ENCODE measurements around the gene RAB6B. TPM values are rescaled to one million over a fixed set of nuclear protein-coding genes. Genes with fewer than 3 reads are reported as not detected.

RAB6B gene
- polyA plus RNA-seq, 1 experiment = 3.0 TPM

DNA sequence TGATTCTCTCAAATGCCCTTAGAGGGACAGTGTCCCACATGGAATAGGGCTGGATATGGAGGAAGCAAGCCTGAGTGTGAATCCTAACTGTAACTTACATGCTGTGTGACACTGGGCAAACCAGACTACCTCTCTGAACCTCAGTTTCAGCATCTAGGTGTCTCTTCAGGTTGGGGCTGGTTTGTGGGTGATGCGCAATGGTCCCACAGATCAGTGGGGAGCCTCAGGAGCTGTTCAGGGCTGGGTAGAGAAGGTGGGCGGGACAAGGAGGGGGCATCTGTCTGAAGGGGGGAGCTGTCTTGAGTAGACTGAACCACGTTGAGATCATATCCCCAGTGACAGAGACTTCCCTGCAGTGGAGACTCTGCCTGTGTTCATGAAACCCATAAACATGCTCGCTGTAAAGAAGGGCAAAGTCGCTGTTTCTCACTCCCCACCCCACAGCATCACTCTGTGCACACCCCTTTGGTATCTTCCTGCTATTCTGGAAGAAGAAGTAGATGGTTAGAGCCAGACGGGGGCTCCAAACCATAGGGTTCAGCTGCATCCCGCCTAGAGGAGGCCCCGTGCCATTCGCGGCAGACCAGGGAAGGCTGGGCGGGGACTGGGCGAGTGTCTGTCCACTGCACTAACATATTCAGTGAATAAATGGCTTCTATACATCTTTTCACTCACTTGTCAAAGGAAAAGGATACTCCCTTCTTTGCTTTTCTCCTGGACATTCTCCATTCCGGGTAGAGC lies 61.6 kb downstream of the RAB6B start:
- Histone ChIP-seq H3K27me3 (ENCODE audit: control insufficient read depth, insufficient read depth, low read length) (peaks cover 3% of the 10 kb centered on the region), H3K4me3 (ENCODE audit: low read depth, low read length) (no peak overlapping the region), H3K36me3 (ENCODE audit: control insufficient read depth, insufficient read depth, low read length) (no peaks in the 10 kb centered on the region)
- ChIA-PET POLR2A (no interaction called here), CTCF (interaction anchor here (0.8 to 1.2 kb wide), 2 partner anchors 10 to 14 kb away, joined by 3 read pairs; no protein-coding TSS in a partner anchor)
- DNase-seq (ENCODE audit: low read depth) = no peak
- TF ChIP-seq, protein P1, sequence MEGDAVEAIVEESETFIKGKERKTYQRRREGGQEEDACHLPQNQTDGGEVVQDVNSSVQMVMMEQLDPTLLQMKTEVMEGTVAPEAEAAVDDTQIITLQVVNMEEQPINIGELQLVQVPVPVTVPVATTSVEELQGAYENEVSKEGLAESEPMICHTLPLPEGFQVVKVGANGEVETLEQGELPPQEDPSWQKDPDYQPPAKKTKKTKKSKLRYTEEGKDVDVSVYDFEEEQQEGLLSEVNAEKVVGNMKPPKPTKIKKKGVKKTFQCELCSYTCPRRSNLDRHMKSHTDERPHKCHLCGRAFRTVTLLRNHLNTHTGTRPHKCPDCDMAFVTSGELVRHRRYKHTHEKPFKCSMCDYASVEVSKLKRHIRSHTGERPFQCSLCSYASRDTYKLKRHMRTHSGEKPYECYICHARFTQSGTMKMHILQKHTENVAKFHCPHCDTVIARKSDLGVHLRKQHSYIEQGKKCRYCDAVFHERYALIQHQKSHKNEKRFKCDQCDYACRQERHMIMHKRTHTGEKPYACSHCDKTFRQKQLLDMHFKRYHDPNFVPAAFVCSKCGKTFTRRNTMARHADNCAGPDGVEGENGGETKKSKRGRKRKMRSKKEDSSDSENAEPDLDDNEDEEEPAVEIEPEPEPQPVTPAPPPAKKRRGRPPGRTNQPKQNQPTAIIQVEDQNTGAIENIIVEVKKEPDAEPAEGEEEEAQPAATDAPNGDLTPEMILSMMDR (IDR thresholded peaks at IDR 0.05; ENCODE audit: insufficient read depth, low read depth, low read length) = no peak

DNA sequence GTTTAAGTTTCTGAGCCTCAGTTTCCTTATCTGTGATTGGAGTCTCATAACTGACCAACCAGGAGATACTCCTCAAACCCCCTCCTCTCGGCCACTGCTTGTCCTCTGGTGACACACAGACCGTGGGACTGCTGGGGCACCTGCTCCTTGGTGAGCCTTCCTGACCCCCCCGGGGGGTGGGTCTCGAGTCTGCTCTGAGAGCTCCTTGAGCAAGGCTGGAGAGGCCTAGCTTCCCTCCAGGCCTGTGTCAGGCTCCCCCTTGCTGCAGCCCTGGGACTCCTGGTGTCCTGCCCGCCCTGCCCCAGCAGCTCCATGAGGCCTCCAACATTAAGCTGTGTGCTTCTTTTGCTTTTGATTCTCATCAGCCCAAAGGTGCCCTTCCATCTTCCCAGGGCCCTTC lies 62.4 kb downstream of the RAB6B start:
- no peak for DNase-seq (ENCODE audit: low read depth)
- Histone ChIP-seq H3K27me3 (ENCODE audit: control insufficient read depth, insufficient read depth, low read length) (peaks cover 3% of the 10 kb centered on the region), H3K4me3 (ENCODE audit: low read depth, low read length) (no peak overlapping the region), H3K36me3 (ENCODE audit: control insufficient read depth, insufficient read depth, low read length) (no peaks in the 10 kb centered on the region)
- TF ChIP-seq, protein P1 (IDR thresholded peaks at IDR 0.05; ENCODE audit: insufficient read depth, low read depth, low read length) = no peak
- ChIA-PET CTCF (interaction anchor here (1.0 to 2.1 kb wide), 3 partner anchors 13 to 23 kb away, joined by 3 to 7 read pairs (median 3); no protein-coding TSS in a partner anchor), POLR2A (interaction anchor here (0.5 kb wide), 1 partner anchor 90 kb away, joined by 6 read pairs; no protein-coding TSS in a partner anchor)

DNA sequence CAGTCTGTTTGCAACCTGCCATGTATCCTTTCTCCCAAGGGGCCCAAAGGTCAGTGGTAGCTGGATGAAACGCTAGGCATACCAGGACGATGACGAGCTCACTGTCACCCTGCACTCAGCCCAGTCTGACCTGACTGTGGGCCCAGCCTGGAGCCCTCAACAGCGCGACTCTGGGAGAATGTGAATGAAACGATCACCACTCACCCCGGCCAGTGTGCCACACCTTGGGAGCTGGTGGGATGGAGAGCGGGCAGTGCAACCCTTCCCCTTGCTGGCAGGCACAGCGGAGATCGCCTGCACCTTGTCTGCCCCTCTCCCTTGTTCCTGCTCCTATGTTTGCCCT lies 62.9 kb downstream of the RAB6B start:
- no peak for DNase-seq (ENCODE audit: low read depth)
- TF ChIP-seq, protein P1 (IDR thresholded peaks at IDR 0.05; ENCODE audit: insufficient read depth, low read depth, low read length) = no peak
- POLR2A ChIA-PET = interaction anchor here (0.5 kb wide), 1 partner anchor 90 kb away, joined by 6 read pairs; no protein-coding TSS in a partner anchor
- CTCF ChIA-PET = interaction anchor here (1.0 to 2.1 kb wide), 3 partner anchors 13 to 23 kb away, joined by 3 to 7 read pairs (median 3); no protein-coding TSS in a partner anchor
- no peaks in the 10 kb centered on the region for H3K36me3 ChIP-seq (ENCODE audit: control insufficient read depth, insufficient read depth, low read length)
- peaks cover 3% of the 10 kb centered on the region for H3K27me3 ChIP-seq (ENCODE audit: control insufficient read depth, insufficient read depth, low read length)
- no peak overlapping the region for H3K4me3 ChIP-seq (ENCODE audit: low read depth, low read length)

DNA sequence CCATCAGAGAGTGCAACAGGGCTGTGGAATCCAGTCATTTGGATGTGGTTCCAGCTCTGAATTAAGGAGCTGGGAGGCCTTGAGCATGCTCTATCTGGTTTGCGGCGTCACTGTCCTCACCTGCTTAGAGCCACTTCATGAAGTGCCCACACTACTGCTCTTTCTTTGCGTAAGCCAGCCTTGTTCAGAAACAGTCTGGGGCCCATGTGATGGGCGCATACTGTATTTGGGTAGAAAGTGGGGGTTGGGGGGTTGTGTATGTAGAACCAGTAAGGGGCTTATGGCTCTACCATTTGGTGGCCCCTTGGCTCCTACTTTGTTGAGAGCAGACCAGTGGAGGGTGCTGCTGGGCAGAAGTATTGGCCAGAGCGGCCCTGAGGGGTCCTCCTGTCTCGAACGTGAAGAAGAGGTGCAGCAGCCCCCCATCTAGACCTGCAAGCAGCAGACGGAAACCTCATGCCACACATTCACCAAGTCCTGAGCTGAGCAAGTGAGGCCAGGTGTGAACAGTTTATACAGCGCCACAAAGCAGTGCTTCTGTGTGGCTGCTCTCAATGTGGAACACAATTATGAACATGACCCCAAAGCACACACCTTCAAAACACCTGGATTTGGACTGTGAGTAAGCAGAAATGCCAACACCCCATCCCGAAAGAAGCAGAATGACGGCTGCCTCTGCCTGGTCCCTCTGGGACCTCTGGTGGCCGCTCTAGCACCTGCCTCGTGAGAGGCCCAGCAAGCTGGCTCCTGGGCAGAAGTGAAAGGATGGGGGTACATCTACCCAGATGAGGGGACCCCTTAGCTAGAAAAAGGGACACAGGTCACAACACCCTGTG lies 63.5 kb downstream of the RAB6B start:
- DNase-seq (ENCODE audit: low read depth) = no peak
- ChIA-PET CTCF (interaction anchor here (2.1 kb wide), 1 partner anchor 14 kb away, joined by 7 read pairs; no protein-coding TSS in a partner anchor), POLR2A (no interaction called here)
- H3K4me3 ChIP-seq (ENCODE audit: low read depth, low read length) = no peak overlapping the region
- peaks cover 3% of the 10 kb centered on the region for H3K27me3 ChIP-seq (ENCODE audit: control insufficient read depth, insufficient read depth, low read length)
- H3K36me3 ChIP-seq (ENCODE audit: control insufficient read depth, insufficient read depth, low read length) = no peaks in the 10 kb centered on the region
- TF ChIP-seq, protein P1 (IDR thresholded peaks at IDR 0.05; ENCODE audit: insufficient read depth, low read depth, low read length) = no peak

DNA sequence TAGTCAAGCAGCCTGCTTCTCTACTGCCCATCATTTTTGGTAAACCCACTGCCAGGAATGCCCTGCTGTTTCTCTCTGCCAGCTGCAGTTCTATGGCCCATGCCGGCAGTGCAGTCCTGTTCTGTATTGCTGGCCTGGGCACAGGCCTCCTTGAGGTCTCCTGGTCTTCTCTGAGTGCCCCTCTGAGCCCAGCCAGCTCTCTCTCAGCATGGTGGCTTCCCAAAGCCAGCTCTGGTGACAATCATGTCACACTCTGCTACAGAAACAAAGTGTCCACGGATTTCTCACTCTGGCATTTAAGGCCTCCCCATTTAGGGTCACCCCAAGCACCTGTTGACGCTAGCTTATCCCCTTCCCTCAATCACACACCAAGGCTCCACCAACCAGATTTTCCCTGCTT lies 65.6 kb downstream of the RAB6B start:
- Histone ChIP-seq H3K36me3 (ENCODE audit: control insufficient read depth, insufficient read depth, low read length) (no peaks in the 10 kb centered on the region), H3K27me3 (ENCODE audit: control insufficient read depth, insufficient read depth, low read length) (peaks cover 1% of the 10 kb centered on the region; the same call in 1 of the 2 replicates), H3K4me3 (ENCODE audit: low read depth, low read length) (no peak overlapping the region)
- TF ChIP-seq, protein P1 (IDR thresholded peaks at IDR 0.05; ENCODE audit: insufficient read depth, low read depth, low read length) = no peak
- ChIA-PET POLR2A (no interaction called here), CTCF (interaction anchor here (1.2 kb wide), 1 partner anchor 98 kb away, joined by 3 read pairs; no protein-coding TSS in a partner anchor)
- DNase-seq (ENCODE audit: low read depth) = no peak
